ENCODE results near the gene NISCH.

- TF ChIP-seq CTCF (conservative IDR thresholded peaks at IDR 0.05; ENCODE audit: low read length): no peak
- TF ChIP-seq EZH2phosphoT487 (IDR thresholded peaks at IDR 0.05; ENCODE audit: borderline replicate concordance): no peak
These were observed 14.7 kb upstream of the NISCH start for GRCh38 chr3:52440671-52441070.
